GM12878 (cell line): Measurements from ENCODE around the gene LRP2BP. TPM values are rescaled to one million over a fixed set of nuclear protein-coding genes. Genes with fewer than 3 reads are reported as not detected.
A peak's percentile ranks its signal among the peaks of the same experiment; 100 is the strongest.

Experiments used
- ATAC-seq: fragments of 200-7000 bp; cut with Tn5 transposase; 3 replicates; pipeline ENCODE4 v1.9.1; 2020; ENCODE audit warnings: mild to moderate bottlenecking, moderate library complexity
- BruUV-seq: library from RNA; stranded (reverse); fragments of 400-500 nt; replicated peaks from 2 replicates; lab custom pipeline; 2021; lab: Mats Ljungman, UMichigan
- CTCF ChIA-PET: fragments of 300-600 bp; sonication (Branson Sonifier 250); formaldehyde crosslinking; extraction: SDS; loops from one replicate; lab custom pipeline; 2021; ENCODE audit warnings: inconsistent platforms; lab: Yijun Ruan, JAX
- POLR2A ChIA-PET: fragments of 350-600 bp; formaldehyde crosslinking; extraction: SDS; loops from one replicate; lab custom pipeline; 2021; ENCODE audit warnings: inconsistent platforms; lab: Charles Lee
- RAD21 ChIA-PET: fragments of 300-600 bp; sonication (Branson Sonifier 250); formaldehyde crosslinking; loops from one replicate; lab custom pipeline; 2023; ENCODE audit warnings: antibody characterized with exemption; ENCODE audit not compliant: unreplicated experiment; lab: Charles Lee
- SMC1A ChIA-PET: fragments of 300-600 bp; sonication (Branson Sonifier 250); formaldehyde crosslinking; loops from one replicate; lab custom pipeline; 2023; ENCODE audit not compliant: unreplicated experiment, uncharacterized antibody; lab: Charles Lee
- DNase-seq: peaks from one replicate; pipeline ENCODE4 v3.0.0-alpha.2; 2011; ENCODE audit warnings: low read depth, low spot score
- FAIRE-seq: peaks from 3 replicates; lab custom pipeline; 2011; peaks lifted over from hg19 to GRCh38; lab: Jason Lieb, UNC
- H2AFZ ChIP-seq: 2 replicates; pipeline ENCODE4 v1.6.0; 2011; ENCODE audit warnings: low read depth, low read length, control low read depth; ENCODE audit not compliant: control insufficient read depth
- H3K27ac ChIP-seq: 2 replicates; pipeline ENCODE4 v1.5.1; 2011; ENCODE audit warnings: control low read depth; ENCODE audit not compliant: control insufficient read depth, insufficient read depth
- H3K27me3 ChIP-seq, 2 experiments: replicated peaks in 1 of 2; 2 replicates each; pipeline versions ENCODE4 v1.6.0 to v1.6.1; 2011; ENCODE audit warnings: low read length in 1 of 2; ENCODE audit not compliant: control insufficient read depth in 2 of 2, insufficient read depth in 2 of 2
- H3K36me3 ChIP-seq, 2 experiments: 2 replicates each; pipeline ENCODE4 v1.5.1; 2011; ENCODE audit warnings: low read length in 1 of 2; ENCODE audit not compliant: control insufficient read depth in 2 of 2, insufficient read depth in 2 of 2
- H3K4me1 ChIP-seq: 2 replicates; pipeline ENCODE4 v1.6.1; 2011; ENCODE audit warnings: mild to moderate bottlenecking, low read length, moderate library complexity, mixed read lengths; ENCODE audit not compliant: control insufficient read depth, insufficient read depth
- H3K4me2 ChIP-seq: 2 replicates; pipeline ENCODE4 v1.6.0; 2011; ENCODE audit warnings: control low read depth; ENCODE audit not compliant: control insufficient read depth, insufficient read depth
- H3K4me3 ChIP-seq: fragments of 200-600 bp; sonication (generic); 2 replicates; pipeline ENCODE4 v1.5.1; 2016
- H3K79me2 ChIP-seq: 2 replicates; pipeline ENCODE4 v1.6.0; 2011; ENCODE audit warnings: low read length; ENCODE audit not compliant: control insufficient read depth, insufficient read depth
- H3K9ac ChIP-seq: 2 replicates; pipeline ENCODE4 v1.8.0; 2011; ENCODE audit warnings: low read length, control low read depth, mixed read lengths; ENCODE audit not compliant: control insufficient read depth, insufficient read depth
- H3K9me3 ChIP-seq: replicated peaks from 3 replicates; pipeline ENCODE4 v1.5.1; 2011; ENCODE audit warnings: mild to moderate bottlenecking, low read length; ENCODE audit not compliant: control insufficient read depth, insufficient read depth
- H4K20me1 ChIP-seq: 2 replicates; pipeline ENCODE4 v1.6.0; 2011; ENCODE audit not compliant: control insufficient read depth, insufficient read depth
- ASH2L ChIP-seq: fragments of 300-600, 200-600 bp; sonication (generic); IDR thresholded peaks from 2 replicates; pipeline ENCODE4 v1.6.1; 2017; ENCODE audit warnings: low read depth, mild to moderate bottlenecking, borderline replicate concordance
- ATF7 ChIP-seq: fragments of 450-650 bp; IDR thresholded peaks from 2 replicates; pipeline ENCODE4 v1.6.1; 2016; ENCODE audit warnings: low read depth, mild to moderate bottlenecking
- FOXK2 ChIP-seq: fragments of 450-650 bp; IDR thresholded peaks from 2 replicates; pipeline ENCODE4 v1.6.1; 2017; ENCODE audit warnings: mild to moderate bottlenecking, moderate library complexity
- HDAC6 ChIP-seq: fragments of 200-600 bp; sonication (generic); IDR thresholded peaks from one replicate; pipeline ENCODE4 v1.8.0; 2017; ENCODE audit warnings: antibody characterized with exemption; ENCODE audit not compliant: unreplicated experiment
- IRF3 ChIP-seq: fragments of 450-650 bp; IDR thresholded peaks from 2 replicates; pipeline ENCODE4 v1.6.1; 2014; ENCODE audit warnings: mild to moderate bottlenecking
- POLR2A ChIP-seq: IDR thresholded peaks from 2 replicates; pipeline ENCODE4 v1.6.1; 2011; ENCODE audit warnings: low read depth, mild to moderate bottlenecking, low read length
- POLR2AphosphoS2 ChIP-seq: IDR thresholded peaks from 2 replicates; pipeline ENCODE4 v1.6.1; 2011; ENCODE audit warnings: low read depth, mild to moderate bottlenecking, low read length, improper control_type of control experiment, moderate library complexity
- POLR2AphosphoS5 ChIP-seq: IDR thresholded peaks from 2 replicates; pipeline ENCODE4 v1.6.1; 2011; ENCODE audit warnings: mild to moderate bottlenecking, low read length, inconsistent platforms
- SP1 ChIP-seq: IDR thresholded peaks from one replicate; pipeline ENCODE4 v1.6.1; 2011; ENCODE audit warnings: low read depth, low read length
- WGBS: methylation state at CpG from one replicate; pipeline ENCODE4 v1.1.6; 2016; ENCODE audit warnings: low lambda C conversion rate; ENCODE audit not compliant: insufficient replicate concordance, insufficient coverage; ENCODE audit errors: missing lambda C conversion rate; 5-methylcytosine and 5-hydroxymethylcytosine counted together
- in situ Hi-C: fragments of 300-500 bp; cut with MboI; formaldehyde crosslinking; loops from 9 replicates; pipeline ENCODE4 v1.14.3; 2018; ENCODE audit warnings: mixed read lengths
- intact Hi-C: fragments of 100-400 bp; cut with micrococcal nuclease; formaldehyde crosslinking; loops from one replicate; pipeline ENCODE4 v1.14.2; 2022; ENCODE audit not compliant: unreplicated experiment
- polyA plus RNA-seq, 11 experiments: library from polyadenylated mRNA; depleted of rRNA in 4 of 11; unstranded in 6 of 11; stranded (reverse) in 5 of 11; fragments of >200 nt; fragmentation: Nextera tagmentation in 4 of 11; fragmentation: Illumina TruSeq in 1 of 11; extraction: Ambion mirVana in 4 of 11; extraction: Trizol in 1 of 11; gene quantifications; 1 replicate in 1 of 11; 2 replicates in 10 of 11; pipeline versions ENCODE4 v1.2.1 to v1.2.3, GENCODE V29; 2011 to 2016; ENCODE audit warnings: inconsistent platforms in 2 of 11, missing spikeins in 2 of 11, low read depth in 1 of 11
- total RNA-seq, 4 experiments: library from RNA; depleted of rRNA in 3 of 4; stranded (reverse); fragments of >200 nt in 3 of 4; fragmentation: Illumina TruSeq in 1 of 4; extraction: Trizol in 1 of 4; gene quantifications; 2 replicates each; pipeline versions ENCODE4 v1.2.1 to v1.2.3, GENCODE V29; 2013 to 2021
- TF ChIP-seq, protein P1 (sequence below): IDR thresholded peaks from 2 replicates; pipeline ENCODE4 v1.6.1; 2011; ENCODE audit warnings: borderline replicate concordance, low read depth, mild to moderate bottlenecking, moderate library complexity, mixed read lengths, low read length; ENCODE audit not compliant: insufficient read depth; ENCODE audit errors: extremely low read length

LRP2BP gene
- total and polyA plus RNA-seq, 10 of the 15 experiments (the other 5 are each of a cell fraction or from before 2014, with no cell fraction given), result 0.27 to 5.2 (median 1.0) TPM

DNA sequence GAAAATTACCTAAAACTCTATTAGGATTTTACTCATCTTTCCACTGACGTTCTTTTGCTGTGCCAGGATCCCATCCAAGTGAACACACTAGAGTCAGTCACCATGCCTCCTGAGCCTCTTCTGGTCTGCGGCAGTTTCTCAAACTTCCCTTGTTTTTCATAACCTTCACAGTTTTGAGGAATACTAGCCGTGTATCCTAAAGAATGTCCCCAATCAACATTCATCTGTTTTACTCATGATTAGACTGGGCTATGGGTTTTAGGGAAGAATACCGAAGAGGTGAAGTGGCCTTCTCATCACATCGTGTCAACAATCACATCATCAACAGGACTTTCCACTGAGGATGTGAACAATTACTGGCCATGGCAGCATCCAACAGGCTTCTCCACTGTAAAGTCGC is 4.8 kb downstream of the LRP2BP start:
- Histone ChIP-seq H3K27ac (no peak overlapping the region), H3K9ac (no peak overlapping the region), H4K20me1 (no peaks in the 10 kb centered on the region), H3K4me1 (peaks cover 19% of the 10 kb centered on the region), H2AFZ (no peak overlapping the region), H3K4me2 (no peak overlapping the region), H3K79me2 (peaks cover 22% of the 10 kb centered on the region), H3K4me3 (no peak overlapping the region), H3K27me3 (no peaks in the 10 kb centered on the region), H3K9me3 (no peaks in the 10 kb centered on the region), H3K36me3 (no peaks in the 10 kb centered on the region)
- FAIRE-seq (no peak), DNase-seq (no peak), ATAC-seq (no peak)
- WGBS, result 91% methylated on average over 6 of the region's 6 CpGs
- BruUV-seq, result no TSS peak
- CTCF ChIA-PET, result interaction anchor here (1.4 kb wide), 1 partner anchor 182 kb away, joined by 3 read pairs; the partner anchor contains the start of gene SNX25
- 0 out of 2 replicates have a peak, but pooled peaks have one; percentile 1 for TF ChIP-seq POLR2AphosphoS2
- no peak for TF ChIP-seq POLR2A
- SMC1A ChIA-PET, result interaction anchor here (0.6 to 0.9 kb wide), 2 partner anchors 46 to 1173 kb away, joined by 3 read pairs; no protein-coding TSS in a partner anchor
- in situ Hi-C loops (no loop called here), intact Hi-C loops (no loop called here)
- RAD21 ChIA-PET, result no interaction called here
- POLR2A ChIA-PET, result no interaction called here

DNA sequence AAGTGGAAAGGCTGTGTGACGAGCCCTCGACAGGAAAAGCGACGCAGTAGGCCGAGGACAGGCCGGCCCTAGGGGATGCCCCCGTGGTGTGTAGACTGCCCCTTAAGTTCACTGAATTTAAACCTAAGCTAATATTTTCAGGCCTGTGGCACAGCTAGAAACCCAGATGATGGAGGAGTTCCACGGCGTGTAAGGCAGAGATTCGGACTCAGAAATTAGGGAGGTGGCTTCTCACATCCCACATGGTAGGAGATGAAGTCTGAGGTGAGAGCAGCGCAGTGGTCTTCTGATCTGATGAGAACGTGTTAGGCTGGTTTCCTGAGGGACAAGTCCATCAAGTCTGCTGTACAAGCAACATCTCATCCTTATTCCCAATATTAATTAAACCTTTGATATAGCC is 7.8 kb downstream of the LRP2BP start:
- H3K4me3 ChIP-seq, result no peak overlapping the region
- peak; percentile 40; the same call in 1 of the 2 replicates for TF ChIP-seq POLR2AphosphoS5
- no peak for TF ChIP-seq SP1
- TF ChIP-seq POLR2A, result peak; percentile 30; the same call in 1 of the 2 replicates
- TF ChIP-seq ASH2L, result no peak
- no peak for TF ChIP-seq IRF3
- no peak for TF ChIP-seq FOXK2
- no peak for TF ChIP-seq ATF7
- no peak for TF ChIP-seq HDAC6
- TF ChIP-seq, protein P1, sequence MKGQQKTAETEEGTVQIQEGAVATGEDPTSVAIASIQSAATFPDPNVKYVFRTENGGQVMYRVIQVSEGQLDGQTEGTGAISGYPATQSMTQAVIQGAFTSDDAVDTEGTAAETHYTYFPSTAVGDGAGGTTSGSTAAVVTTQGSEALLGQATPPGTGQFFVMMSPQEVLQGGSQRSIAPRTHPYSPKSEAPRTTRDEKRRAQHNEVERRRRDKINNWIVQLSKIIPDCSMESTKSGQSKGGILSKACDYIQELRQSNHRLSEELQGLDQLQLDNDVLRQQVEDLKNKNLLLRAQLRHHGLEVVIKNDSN, result no peak
- in situ Hi-C loops, result no loop called here
- POLR2A ChIA-PET, result no interaction called here
- no peaks in the 10 kb centered on the region for H3K36me3 ChIP-seq
- no peak overlapping the region for H3K9ac ChIP-seq
- no peaks in the 10 kb centered on the region for H3K79me2 ChIP-seq
- H3K4me2 ChIP-seq, result no peak overlapping the region
- no peak overlapping the region for H3K27ac ChIP-seq
- no peaks in the 10 kb centered on the region for H3K27me3 ChIP-seq
- no peaks in the 10 kb centered on the region for H3K9me3 ChIP-seq
- H3K4me1 ChIP-seq, result 0 out of 2 replicates have a peak, but pooled peaks cover 3% of the 10 kb centered on the region
- CTCF ChIA-PET, result no interaction called here
- DNase-seq (no peak), ATAC-seq (no peak), FAIRE-seq (no peak)
- RAD21 ChIA-PET, result no interaction called here
- no TSS peak for BruUV-seq
- intact Hi-C loops, result no loop called here
- SMC1A ChIA-PET, result interaction anchor here (1.9 kb wide), 1 partner anchor 11 kb away, joined by 4 read pairs; no protein-coding TSS in a partner anchor
- 95% methylated on average over 12 of the region's 12 CpGs for WGBS
- no peaks in the 10 kb centered on the region for H4K20me1 ChIP-seq
- no peak overlapping the region for H2AFZ ChIP-seq
